ENCODE measurements around the gene PPP1CB.

DNA sequence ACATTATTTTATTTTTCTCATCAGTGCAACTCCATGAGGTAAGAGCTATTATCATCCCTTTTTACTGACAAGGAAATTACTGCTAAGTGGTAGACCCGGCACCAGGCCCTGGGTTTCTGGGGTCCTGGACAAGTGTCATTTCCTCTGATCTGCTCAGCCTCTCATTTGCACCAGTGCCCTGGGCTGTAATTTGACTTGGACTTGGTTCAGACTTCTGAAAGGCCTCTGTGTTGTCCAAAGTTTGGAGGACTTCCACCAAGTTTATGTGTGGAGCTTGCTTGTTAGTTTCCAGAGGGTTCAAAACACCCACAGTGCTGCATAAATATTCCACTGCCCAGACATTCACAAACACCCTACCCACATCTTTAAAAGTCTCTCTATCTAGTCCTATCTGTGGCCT is 44.0 kb upstream of the PPP1CB start:
- TF ChIP-seq POLR2A (IDR thresholded peaks at IDR 0.05; ENCODE audit: low read depth, low read length), result no peak
- TF ChIP-seq POLR2AphosphoS5 (IDR thresholded peaks at IDR 0.05; ENCODE audit: low read depth, low read length), result no peak
- TF ChIP-seq TAF1 (IDR thresholded peaks at IDR 0.05; ENCODE audit: borderline replicate concordance, low read depth, low read length), result no peak

Data from GM12892 (cell line).